Tibial artery (tissue), 4 donors: ENCODE data around the gene RAB11FIP4.

Experiments
- DNase-seq, 2 donors: peaks; one replicate each; pipeline ENCODE4 v3.0.0-alpha.2; 2019
- H3K27ac ChIP-seq, 2 donors: fragments of 200-600 bp; sonication (generic) in 1 of 2; 1 replicate in 1 of 2; 2 replicates in 1 of 2; pipeline ENCODE4 v1.5.1; 2018 to 2019; ENCODE audit warnings: mild to moderate bottlenecking in 1 of 2
- H3K27me3 ChIP-seq, 2 donors: fragments of 200-600 bp; sonication (generic) in 1 of 2; one replicate each; pipeline versions ENCODE4 v1.5.1 to v1.6.0; 2016 to 2019
- H3K36me3 ChIP-seq, 3 donors: fragments of 200-600 bp; sonication (generic) in 2 of 3; one replicate each; pipeline ENCODE4 v1.5.1; 2016 to 2019; ENCODE audit warnings: mild to moderate bottlenecking in 2 of 3
- H3K4me1 ChIP-seq, 4 donors: fragments of 200-600 bp; sonication (generic) in 2 of 4; 1 replicate in 3 of 4; 2 replicates in 1 of 4; pipeline ENCODE4 v1.5.1; 2016 to 2019
- H3K4me3 ChIP-seq, 2 donors: fragments of 200-600 bp; sonication (generic) in 1 of 2; 1 replicate in 1 of 2; 2 replicates in 1 of 2; pipeline ENCODE4 v1.5.1; 2018 to 2019; ENCODE audit warnings: mild to moderate bottlenecking in 2 of 2
- H3K9me3 ChIP-seq, 3 donors: fragments of 200-600 bp; sonication (generic) in 1 of 3; one replicate each; pipeline ENCODE4 v1.5.1; 2016 to 2019
- CTCF ChIP-seq, 2 experiments: fragments of 200-600 bp in 1 of 2; fragments of 450-650 bp in 1 of 2; IDR thresholded peaks; one replicate each; pipeline ENCODE4 v1.5.1; 2017 to 2019; ENCODE audit warnings: antibody characterized with exemption in 2 of 2, mild to moderate bottlenecking in 1 of 2, moderate library complexity in 1 of 2
- intact Hi-C: fragments of 100-400 bp; cut with DNase I; formaldehyde crosslinking; loops from one replicate; pipeline ENCODE4 v1.15.0; 2023; ENCODE audit warnings: low total_unique reads

Gene RAB11FIP4

GRCh38 chr17:31357839-31358394 lies 33.6 kb upstream of the RAB11FIP4 start:
- DNase-seq: no peak
- no peak for TF ChIP-seq CTCF (IDR thresholded peaks at IDR 0.05)
- Histone ChIP-seq H3K27ac (no peak overlapping the region), H3K4me1 (no peaks in the 10 kb centered on the region), H3K27me3 (no peaks in the 10 kb centered on the region), H3K36me3 (peaks cover 38 to 84% (median 58%) of the 10 kb centered on the region in 3 donors), H3K4me3 (no peak overlapping the region), H3K9me3 (no peaks in the 10 kb centered on the region)
- intact Hi-C loops: no loop called here

- no peak for DNase-seq
- Histone ChIP-seq H3K36me3 (peaks cover 26 to 50% (median 27%) of the 10 kb centered on the region in 3 donors), H3K4me1 (no peaks in the 10 kb centered on the region), H3K27ac (no peak overlapping the region), H3K27me3 (no peaks in the 10 kb centered on the region), H3K4me3 (no peak overlapping the region), H3K9me3 (no peaks in the 10 kb centered on the region)
- TF ChIP-seq CTCF (IDR thresholded peaks at IDR 0.05): no peak
- intact Hi-C loops: no loop called here
Observed at GRCh38 chr17:31364012-31364411, 27.5 kb upstream of the RAB11FIP4 start.

GRCh38 chr17:31366088-31366487 lies 25.4 kb upstream of the RAB11FIP4 start:
- Histone ChIP-seq H3K27me3 (no peaks in the 10 kb centered on the region), H3K4me1 (no peaks in the 10 kb centered on the region), H3K27ac (no peak overlapping the region), H3K4me3 (no peak overlapping the region), H3K9me3 (no peaks in the 10 kb centered on the region), H3K36me3 (peaks cover 13 to 36% (median 20%) of the 10 kb centered on the region in 3 donors)
- no peak for TF ChIP-seq CTCF (IDR thresholded peaks at IDR 0.05)
- DNase-seq: no peak
- intact Hi-C loops: no loop called here

- intact Hi-C loops: no loop called here
- Histone ChIP-seq H3K36me3 (peaks cover 0 to 29% (median 18%) of the 10 kb centered on the region in 3 donors), H3K4me1 (no peaks in the 10 kb centered on the region), H3K27me3 (no peaks in the 10 kb centered on the region), H3K9me3 (no peaks in the 10 kb centered on the region), H3K27ac (no peak overlapping the region), H3K4me3 (no peak overlapping the region)
- DNase-seq: no peak
- no peak for TF ChIP-seq CTCF (IDR thresholded peaks at IDR 0.05)
Observed at GRCh38 chr17:31369266-31369665, 22.2 kb upstream of the RAB11FIP4 start.

GRCh38 chr17:31371511-31372097 lies 19.9 kb upstream of the RAB11FIP4 start:
- no peaks in the 10 kb centered on the region for H3K27me3 ChIP-seq
- H3K4me1 ChIP-seq: no peaks in the 10 kb centered on the region
- no peak overlapping the region for H3K27ac ChIP-seq
- no peak for TF ChIP-seq CTCF (IDR thresholded peaks at IDR 0.05)
- no peaks in the 10 kb centered on the region for H3K9me3 ChIP-seq
- intact Hi-C loops: loop anchor here (10.0 kb wide), 1 partner anchor 1933 kb away; no protein-coding TSS in a partner anchor
- DNase-seq: no peak
- H3K36me3 ChIP-seq: peaks cover 0 to 39% (median 19%) of the 10 kb centered on the region in 3 donors
- no peak overlapping the region for H3K4me3 ChIP-seq
